Measurements from ENCODE around the gene DPP3.

DPP3 gene

DNA sequence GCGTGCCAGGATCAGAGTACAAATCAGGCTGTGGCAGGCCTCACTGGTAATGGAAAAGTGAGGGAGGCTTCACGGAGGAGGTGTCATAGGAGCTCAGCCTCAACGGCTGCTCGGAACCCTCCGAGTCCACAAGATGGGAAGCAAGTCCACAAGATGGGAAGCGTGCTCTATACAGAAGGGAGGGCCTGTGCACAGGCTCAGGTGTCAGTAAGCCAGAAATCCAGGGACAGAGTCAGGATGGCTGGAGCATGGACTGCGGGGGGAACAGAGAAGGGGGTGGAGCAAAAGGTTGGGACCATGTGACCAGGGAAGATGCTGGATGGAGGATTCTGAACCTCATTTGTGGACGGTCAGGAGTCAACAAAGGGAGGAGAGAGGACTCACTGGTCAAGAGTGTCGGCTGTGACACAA lies 3.4 kb upstream of the DPP3 start:
- H3K4me3 ChIP-seq (ENCODE audit: low read depth, low read length), result no peak overlapping the region
- in situ Hi-C loops (cut with HindIII; ENCODE audit: low sequenced_read_pairs), result no loop called here
- DNase-seq (ENCODE audit: low read depth), result no peak

DNA sequence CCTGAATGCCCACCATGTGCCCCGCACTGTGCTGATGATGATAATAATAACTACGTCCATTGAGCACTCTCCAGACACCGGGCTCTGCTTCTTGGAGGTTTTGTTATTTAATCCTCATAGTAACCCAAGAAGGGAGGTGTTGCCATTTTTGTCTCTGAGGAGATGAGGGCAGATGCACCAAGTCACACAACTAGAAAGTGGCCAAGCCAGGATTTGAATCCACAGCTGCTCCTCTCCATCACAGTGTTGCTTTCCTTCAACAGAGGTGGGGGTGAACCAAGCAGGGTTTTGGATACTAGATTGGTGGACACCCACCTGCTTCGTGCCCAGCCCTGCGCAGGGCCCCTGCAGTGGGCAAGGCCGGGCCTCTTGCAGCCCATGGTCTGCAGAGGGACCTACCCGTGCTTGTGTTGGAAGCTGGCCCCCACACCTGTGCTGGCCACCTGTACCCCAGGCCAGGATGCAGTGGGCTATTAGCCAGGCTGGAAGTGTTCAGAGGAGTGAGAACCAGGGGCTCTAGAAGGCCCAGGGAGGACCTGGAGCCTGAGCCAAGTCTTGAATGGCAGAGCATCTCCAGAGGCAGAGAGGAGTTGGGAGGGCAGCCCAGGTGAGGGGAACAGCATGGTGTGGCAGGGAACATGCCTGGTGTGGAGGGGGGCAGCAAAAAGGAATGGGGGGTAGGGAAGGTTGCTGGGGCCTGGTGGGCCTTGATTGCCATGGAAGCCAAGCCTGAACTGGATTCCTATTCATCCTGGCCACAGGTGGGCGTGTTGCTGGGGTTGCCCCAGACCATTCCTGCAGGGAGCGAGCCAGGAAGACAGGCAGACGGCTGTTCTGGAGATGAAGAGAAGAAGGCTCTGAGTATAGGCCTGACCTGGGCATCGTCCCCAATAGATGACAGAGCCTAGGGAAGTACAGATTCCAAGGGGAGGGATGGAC lies 2.7 kb upstream of the DPP3 start:
- DNase-seq (ENCODE audit: low read depth), result no peak
- no peak overlapping the region for H3K4me3 ChIP-seq (ENCODE audit: low read depth, low read length)
- TF ChIP-seq, protein P1, sequence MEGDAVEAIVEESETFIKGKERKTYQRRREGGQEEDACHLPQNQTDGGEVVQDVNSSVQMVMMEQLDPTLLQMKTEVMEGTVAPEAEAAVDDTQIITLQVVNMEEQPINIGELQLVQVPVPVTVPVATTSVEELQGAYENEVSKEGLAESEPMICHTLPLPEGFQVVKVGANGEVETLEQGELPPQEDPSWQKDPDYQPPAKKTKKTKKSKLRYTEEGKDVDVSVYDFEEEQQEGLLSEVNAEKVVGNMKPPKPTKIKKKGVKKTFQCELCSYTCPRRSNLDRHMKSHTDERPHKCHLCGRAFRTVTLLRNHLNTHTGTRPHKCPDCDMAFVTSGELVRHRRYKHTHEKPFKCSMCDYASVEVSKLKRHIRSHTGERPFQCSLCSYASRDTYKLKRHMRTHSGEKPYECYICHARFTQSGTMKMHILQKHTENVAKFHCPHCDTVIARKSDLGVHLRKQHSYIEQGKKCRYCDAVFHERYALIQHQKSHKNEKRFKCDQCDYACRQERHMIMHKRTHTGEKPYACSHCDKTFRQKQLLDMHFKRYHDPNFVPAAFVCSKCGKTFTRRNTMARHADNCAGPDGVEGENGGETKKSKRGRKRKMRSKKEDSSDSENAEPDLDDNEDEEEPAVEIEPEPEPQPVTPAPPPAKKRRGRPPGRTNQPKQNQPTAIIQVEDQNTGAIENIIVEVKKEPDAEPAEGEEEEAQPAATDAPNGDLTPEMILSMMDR (IDR thresholded peaks at IDR 0.05; ENCODE audit: low read depth, low read length, missing control alignments), result no peak
- in situ Hi-C loops (cut with HindIII; ENCODE audit: low sequenced_read_pairs), result no loop called here

More for the DNA sequence above, 3.4 kb upstream of the DPP3 start:
- TF ChIP-seq, protein P1 (IDR thresholded peaks at IDR 0.05; ENCODE audit: low read depth, low read length, missing control alignments), result no peak

DNA sequence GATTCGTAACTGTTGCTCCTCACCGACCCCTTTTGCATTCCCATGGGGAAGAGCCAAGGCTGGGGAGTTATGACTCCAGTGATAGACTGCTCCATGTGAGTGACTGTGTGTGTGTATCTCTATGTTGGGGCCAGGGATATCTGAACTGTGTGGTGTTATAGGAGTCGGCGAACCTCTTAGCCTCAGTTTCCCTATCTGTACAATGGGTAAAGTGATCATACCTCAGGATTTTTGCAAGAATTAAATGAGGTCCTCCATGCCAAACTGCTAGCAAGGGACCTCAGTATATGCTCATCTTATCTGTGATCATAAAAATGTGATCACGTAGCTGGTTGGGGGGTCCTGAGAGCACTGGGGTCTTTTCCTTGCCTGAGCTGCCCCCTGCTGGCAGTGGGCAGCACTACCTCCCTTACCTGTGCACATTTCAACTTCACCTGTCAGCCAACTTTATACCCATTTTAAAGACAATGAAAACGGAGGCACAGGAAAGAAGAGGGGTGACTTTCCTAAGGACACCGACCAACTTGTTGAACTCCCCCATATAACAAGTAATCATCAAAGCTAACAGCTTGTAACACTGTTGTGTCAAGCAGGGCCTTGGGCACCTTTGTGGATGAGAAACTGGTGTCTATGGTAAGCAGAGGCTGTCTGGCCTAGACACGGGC lies 1.4 kb upstream of the DPP3 start:
- H3K4me3 ChIP-seq (ENCODE audit: low read depth, low read length), result peak overlapping the region; percentile 62
- in situ Hi-C loops (cut with HindIII; ENCODE audit: low sequenced_read_pairs), result no loop called here
- DNase-seq (ENCODE audit: low read depth), result no peak
- TF ChIP-seq, protein P1 (IDR thresholded peaks at IDR 0.05; ENCODE audit: low read depth, low read length, missing control alignments), result peak; percentile 73

DNA sequence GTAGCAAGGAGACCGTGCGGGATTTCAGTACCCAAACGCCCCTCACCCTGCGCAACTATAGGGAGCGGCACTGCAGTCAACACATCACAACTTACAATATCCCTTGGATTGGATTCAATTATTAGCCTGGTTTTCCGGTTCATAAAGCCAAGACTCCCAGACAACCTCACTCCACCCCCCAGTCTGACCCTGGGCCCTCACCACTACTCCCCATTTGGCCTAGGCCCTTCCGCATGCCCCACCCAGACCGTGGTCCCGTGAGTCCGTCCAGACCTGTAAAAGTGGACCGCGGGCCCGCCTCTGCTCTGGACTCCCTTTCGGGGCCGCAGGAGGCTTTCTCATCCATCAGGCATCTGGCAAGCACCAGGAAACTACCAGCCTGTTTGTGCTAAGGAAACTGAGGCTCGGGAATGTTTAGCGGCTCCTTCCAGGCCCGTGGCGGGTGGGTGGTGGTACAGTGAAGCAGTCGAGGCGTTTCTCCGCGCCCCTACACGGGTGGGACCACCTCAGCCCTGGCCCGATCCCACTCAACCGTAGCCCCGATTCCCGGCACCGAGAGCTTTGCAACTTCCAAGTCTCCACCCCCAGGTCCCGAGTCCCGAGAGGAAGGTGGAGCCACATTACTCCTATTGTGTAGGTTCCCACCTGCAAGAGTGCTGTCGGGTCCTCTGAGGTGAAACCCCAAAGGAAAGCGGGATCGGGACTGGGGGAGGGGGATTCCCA lies 679 bp upstream of the DPP3 start:
- no peak for DNase-seq (ENCODE audit: low read depth)
- peak overlapping the region; percentile 62 for H3K4me3 ChIP-seq (ENCODE audit: low read depth, low read length)
- TF ChIP-seq, protein P1 (IDR thresholded peaks at IDR 0.05; ENCODE audit: low read depth, low read length, missing control alignments), result no peak
- in situ Hi-C loops (cut with HindIII; ENCODE audit: low sequenced_read_pairs), result no loop called here

DNA sequence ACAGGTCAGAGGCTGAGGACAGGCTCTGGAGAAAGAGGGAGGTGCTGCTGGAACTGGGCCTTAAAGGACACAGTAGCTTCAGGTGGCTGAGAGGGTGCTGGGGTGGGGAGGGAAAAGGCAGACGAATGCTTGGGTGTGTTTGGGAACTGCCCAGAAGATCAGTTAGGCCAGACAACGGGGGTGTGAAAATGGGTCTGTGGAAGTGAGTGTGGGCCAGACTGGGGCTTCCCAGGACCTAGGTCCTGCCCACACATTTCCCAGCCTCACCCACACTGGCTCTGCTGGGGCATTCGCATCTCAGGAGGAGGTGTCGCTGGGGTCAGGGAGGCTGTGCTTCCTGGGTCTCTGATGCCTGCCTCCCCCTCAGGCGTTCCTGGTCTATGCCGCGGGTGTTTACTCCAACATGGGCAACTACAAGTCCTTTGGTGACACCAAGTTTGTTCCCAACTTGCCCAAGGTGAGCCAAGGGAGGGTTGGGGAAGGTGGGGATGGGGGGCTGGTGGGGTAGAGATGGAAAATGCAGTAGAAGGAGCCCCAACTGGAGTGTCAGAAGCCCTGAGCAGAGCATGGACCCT lies 4.7 kb downstream of the DPP3 start:
- TF ChIP-seq, protein P1 (IDR thresholded peaks at IDR 0.05; ENCODE audit: low read depth, low read length, missing control alignments), result no peak
- no peak for DNase-seq (ENCODE audit: low read depth)
- in situ Hi-C loops (cut with HindIII; ENCODE audit: low sequenced_read_pairs), result no loop called here
- no peak overlapping the region for H3K4me3 ChIP-seq (ENCODE audit: low read depth, low read length)

DNA sequence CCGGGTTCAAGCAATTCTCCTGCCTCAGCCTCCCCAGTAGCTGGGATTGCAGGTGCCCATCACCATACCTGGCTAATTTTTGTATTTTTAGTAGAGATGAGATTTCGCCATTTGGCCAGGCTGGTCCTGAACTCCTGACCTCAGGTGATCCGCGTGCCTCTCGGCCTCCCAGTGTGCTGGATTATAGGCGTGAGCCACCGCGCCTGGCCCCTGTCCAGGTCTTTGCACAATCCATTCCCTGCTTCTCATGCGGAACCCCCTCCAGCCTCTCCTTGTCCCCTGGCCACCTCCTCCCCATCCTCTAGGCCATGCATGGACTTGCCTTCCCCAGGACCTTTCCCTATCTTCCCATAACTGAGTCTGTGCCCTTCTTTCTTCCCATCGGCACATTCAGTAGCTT lies 8.7 kb downstream of the DPP3 start:
- H3K4me3 ChIP-seq (ENCODE audit: low read depth, low read length), result no peak overlapping the region
- TF ChIP-seq, protein P1 (IDR thresholded peaks at IDR 0.05; ENCODE audit: low read depth, low read length, missing control alignments), result no peak
- DNase-seq (ENCODE audit: low read depth), result no peak
- in situ Hi-C loops (cut with HindIII; ENCODE audit: low sequenced_read_pairs), result no loop called here

Data from astrocyte of the cerebellum (primary cell).